K562 (cell line): ENCODE results near the gene ELOVL5. TPM values are rescaled to one million over a fixed set of nuclear protein-coding genes. Genes with fewer than 3 reads are reported as not detected.

ENCODE experiments used
- ZNF407 ChIP-seq: fragments of 450-650 bp; IDR thresholded peaks from 2 replicates; pipeline ENCODE4 v1.6.1; 2016; ENCODE audit warnings: low read depth
- polyA plus RNA-seq, 8 experiments: library from polyadenylated mRNA; depleted of rRNA in 4 of 8; stranded (reverse) in 5 of 8; unstranded in 3 of 8; fragments of >200 nt; fragmentation: Nextera tagmentation in 2 of 8; fragmentation: Illumina TruSeq in 1 of 8; extraction: Ambion mirVana in 2 of 8; extraction: Trizol in 1 of 8; gene quantifications; 2 replicates each; pipeline versions ENCODE4 v1.2.1 to v1.2.3, GENCODE V29; 2011 to 2014; ENCODE audit warnings: inconsistent platforms in 1 of 8, missing spikeins in 1 of 8
- total RNA-seq, 7 experiments: library from RNA; depleted of rRNA in 6 of 7; stranded (reverse); fragments of >200 nt in 6 of 7; fragmentation: Illumina TruSeq in 2 of 7; extraction: Trizol in 2 of 7; gene quantifications; 2 replicates each; pipeline versions ENCODE4 v1.2.1 to v1.2.3, GENCODE V29; 2011 to 2021; ENCODE audit warnings: low replicate concordance in 1 of 7

The ELOVL5 gene
- total and polyA plus RNA-seq, 9 of the 15 experiments (the other 6 are each of a cell fraction or from before 2014, with no cell fraction given): 70.6 to 245 (median 132) TPM

GRCh38 chr6:53300656-53301551 is 47.8 kb downstream of the ELOVL5 start (continued):
- no peak for TF ChIP-seq ZNF407
